HG03460 (cell line): ENCODE results near the gene CDKL2.
"Not testable (repeated sequence)": the region's sequence is repeated elsewhere in the genome, so short reads cannot be mapped to it uniquely, and the experiment has no call there.

Experiments used
- ATAC-seq: cut with Tn5 transposase; IDR thresholded peaks from one replicate; pipeline ENCODE4 v1.9.1; 2021; ENCODE audit not compliant: unreplicated experiment

CDKL2 gene

DNA sequence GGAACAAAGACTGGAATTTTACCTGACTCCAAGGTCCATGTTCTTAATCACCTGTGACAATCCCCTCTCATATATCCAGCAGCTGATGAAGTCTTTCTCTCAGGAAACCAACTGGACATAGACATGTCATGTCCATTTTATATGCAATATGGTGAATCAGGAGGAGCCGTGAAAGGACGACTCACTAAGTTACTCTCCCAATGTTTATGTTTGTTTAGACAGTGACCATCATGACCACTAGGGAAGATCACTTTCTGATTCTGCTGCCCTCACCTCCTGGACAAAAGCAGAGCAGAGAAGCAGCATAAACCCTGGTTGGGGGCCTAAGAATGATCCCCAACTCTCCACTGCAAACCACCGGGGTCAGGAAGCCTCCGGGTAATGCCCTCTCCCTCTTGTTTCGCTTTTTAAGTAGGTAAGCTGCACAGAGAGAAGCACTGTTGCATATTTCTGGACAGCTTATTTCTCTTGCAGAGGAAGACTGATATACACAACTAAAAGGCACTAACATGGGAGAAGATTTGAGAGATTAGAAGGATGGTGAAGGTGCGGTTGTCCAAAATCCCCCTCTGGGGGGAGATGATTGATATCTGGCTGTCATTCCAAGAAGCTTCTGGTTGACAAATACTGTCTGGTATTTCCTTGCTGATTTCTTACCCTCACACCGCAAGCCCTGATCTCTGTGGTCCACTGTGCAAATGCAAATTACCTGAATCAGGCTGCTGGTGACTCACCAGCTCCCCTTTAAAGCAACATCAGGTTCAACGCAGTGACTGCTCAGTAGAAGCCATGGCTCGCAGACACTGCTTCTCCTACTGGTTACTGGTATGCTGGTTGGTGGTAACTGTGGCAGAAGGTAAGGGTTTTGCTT is 74.8 kb downstream of the CDKL2 start, which contains the start of gene ODAPH:
TSS of gene ODAPH (plus strand) at position 773 of the 871 bp plus-strand sequence. CDS start at position 790, 17 bp downstream.
- no peak for ATAC-seq

DNA sequence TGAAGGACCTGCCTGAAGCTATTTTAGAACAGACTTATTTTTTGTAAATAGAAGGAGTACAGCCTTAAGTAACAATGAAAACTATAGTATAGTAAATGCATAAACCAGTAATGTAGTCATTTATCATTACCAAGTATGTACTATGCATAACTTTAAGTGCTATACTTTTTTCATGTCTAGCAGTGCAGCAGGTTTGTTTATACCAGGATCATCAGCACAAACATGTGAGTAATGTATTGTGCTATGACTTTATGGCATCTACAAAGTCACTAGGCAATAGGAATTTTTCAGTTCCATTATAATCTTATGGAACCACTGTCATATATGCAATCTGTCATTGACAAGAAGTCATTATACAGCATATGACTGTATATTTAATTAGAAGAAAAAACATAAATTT is 77.9 kb downstream of the CDKL2 start:
- ATAC-seq, result no peak

GRCh38 chr4:75549019-75549418 is 81.3 kb downstream of the CDKL2 start:
- ATAC-seq, result no peak

- no peak for ATAC-seq
Observed at GRCh38 chr4:75547647-75548387, 82.5 kb downstream of the CDKL2 start.

- no peak for ATAC-seq
Observed at GRCh38 chr4:75545526-75545925, 84.8 kb downstream of the CDKL2 start.

DNA sequence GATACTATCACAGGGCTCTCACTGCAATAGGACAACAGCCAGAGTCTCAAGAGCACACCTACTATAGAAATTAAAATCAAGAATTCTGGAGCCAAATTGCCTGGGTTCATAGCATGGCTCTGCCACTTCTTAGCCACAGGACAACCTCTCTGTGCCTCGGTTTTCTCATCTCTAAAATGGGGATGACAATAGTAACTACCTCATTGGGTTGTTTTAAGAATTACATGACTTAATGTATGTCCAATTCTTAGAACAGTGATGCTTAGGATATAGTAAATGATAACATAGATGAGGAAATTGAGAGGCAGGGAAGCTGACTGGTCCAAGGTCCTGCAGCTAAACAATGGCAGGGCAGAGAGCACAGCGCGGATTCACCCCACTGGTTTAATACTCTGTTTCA is 85.5 kb downstream of the CDKL2 start:
- ATAC-seq, result no peak

- ATAC-seq, result not testable (repeated sequence)
Observed at GRCh38 chr4:75544220-75544619, 86.1 kb downstream of the CDKL2 start.

DNA sequence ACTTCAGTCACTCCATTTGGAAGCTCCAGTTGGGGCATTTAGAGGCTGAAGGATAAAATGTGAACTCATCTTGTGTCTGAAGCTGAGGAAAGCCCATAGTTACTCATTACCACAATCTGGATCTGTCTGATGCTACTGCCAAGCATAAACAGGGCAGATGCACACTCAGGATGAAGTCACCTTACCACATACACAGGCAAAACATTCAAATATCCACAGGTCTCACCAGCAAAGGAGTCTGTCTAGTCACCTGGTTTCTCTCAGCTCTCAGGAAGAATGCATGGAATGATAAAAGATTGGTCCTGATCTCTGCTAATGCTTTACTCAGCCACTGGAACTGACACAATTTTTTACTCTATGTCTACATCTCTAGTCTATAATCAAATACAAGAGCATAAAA is 87.5 kb downstream of the CDKL2 start:
- no peak for ATAC-seq

GRCh38 chr4:75537308-75537707 is 93.0 kb downstream of the CDKL2 start:
- not testable (repeated sequence) for ATAC-seq

DNA sequence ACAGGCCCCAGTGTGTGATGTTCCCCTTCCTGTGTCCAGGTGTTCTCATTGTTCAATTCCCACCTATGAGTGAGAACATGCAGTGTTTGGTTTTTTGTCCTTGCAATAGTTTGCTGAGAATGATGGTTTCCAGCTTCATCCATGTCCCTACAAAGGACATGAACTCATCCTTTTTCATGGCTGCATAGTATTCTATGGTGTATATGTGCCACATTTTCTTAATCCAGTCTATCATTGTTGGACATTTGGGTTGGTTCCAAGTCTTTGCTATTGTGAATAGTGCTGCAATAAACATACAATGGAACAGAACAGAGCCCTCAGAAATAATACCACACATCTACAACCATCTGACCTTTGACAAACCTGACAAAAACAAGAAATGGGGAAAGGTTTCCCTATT is 96.4 kb downstream of the CDKL2 start:
- not testable (repeated sequence) for ATAC-seq

DNA sequence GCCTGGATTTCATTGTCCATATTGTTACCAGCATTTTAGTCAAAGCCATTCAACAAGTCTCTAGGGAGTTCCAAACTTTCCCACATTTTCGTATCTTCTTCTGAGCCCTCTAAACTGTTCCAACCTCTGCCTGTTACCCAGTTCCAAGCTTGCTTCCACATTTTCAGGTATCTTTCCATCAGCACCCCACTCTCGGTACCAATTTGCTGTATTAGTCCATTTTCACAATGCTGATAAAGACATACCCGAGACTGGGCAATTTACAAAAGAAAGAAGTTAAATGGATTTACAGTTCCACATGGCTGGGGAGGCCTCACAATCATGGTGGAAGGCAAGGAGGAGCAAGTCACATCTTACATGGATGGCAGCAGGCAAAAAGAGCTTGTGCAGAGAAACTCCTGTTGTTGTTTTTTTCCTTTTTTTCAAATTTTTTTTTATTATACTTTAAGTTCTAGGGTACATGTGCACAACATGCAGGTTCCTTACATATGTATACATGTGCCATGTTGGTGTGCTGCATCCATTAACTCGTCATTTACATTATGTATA is 96.9 kb downstream of the CDKL2 start:
- not testable (repeated sequence) for ATAC-seq

GRCh38 chr4:75531536-75532143 is 98.7 kb downstream of the CDKL2 start:
- ATAC-seq, result not testable (repeated sequence)

DNA sequence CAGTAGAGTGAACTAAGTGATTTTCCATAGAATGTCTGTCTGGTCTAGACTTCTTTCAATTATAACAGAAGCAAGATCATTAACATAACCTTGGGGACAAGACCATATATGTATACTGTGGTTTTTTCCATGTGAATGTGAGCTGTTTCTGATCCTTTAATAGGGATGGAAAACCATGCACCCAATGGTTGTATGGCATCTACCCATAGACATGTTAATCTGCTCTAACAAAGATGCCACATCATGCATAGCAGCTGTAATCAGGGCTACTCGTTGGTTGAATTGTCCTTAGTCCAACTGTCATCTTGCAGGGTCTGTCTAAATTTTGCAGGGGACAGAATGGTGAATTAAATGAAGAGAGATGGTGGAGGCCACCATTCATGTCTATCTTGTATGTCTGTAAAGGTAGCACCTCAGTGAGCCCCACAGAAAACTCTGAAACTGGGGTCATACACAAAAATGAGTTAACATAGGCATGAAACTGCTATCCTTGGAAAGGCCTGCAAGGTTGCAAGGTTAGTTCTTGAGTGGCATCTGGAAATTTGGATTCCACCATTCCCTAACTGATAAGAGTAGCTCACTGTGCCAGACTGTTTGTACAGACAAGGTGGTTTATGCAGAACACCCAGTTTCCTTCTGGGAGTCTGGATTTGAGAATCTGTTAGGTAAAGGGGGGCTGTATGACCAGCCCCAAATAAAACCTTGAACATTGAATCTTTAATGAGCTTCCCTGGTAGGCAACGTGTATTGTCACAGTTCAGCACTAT is 99.6 kb downstream of the CDKL2 start:
- ATAC-seq, result no peak
